ENCODE measurements around the gene NACAD.

Gene NACAD

DNA sequence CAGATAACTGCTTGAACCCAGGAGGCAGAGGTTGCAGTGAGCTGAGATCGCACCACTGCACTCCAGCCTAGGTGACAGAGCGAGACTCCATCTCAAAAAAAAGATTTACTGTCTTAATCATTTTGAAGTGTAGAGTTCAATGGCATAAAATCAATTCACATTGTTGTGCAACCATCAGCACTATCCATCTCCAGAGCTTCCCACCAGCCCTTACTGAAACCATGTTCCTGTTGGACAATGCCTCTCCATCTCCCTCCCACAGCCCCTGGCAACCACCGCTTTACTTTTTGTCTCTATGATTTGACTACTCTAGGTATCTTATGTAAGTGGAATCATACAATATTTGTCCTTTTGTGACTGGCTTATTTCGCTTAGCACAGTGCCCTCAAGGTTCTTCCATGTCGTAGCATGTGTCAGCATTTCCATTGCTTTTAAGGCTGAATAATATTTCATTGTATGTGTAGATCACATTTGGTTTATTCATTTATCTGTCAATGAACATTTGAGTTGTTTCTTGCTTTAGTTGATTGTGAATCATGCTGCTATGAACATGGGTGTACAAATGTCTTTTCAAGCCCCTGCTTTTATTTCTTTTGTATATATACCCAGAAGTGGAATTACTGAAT is 33.1 kb downstream of the NACAD start:
- no peak overlapping the region for H3K27ac ChIP-seq
- TF ChIP-seq ZFX (IDR thresholded peaks at IDR 0.05), result no peak
- TF ChIP-seq, protein P1, sequence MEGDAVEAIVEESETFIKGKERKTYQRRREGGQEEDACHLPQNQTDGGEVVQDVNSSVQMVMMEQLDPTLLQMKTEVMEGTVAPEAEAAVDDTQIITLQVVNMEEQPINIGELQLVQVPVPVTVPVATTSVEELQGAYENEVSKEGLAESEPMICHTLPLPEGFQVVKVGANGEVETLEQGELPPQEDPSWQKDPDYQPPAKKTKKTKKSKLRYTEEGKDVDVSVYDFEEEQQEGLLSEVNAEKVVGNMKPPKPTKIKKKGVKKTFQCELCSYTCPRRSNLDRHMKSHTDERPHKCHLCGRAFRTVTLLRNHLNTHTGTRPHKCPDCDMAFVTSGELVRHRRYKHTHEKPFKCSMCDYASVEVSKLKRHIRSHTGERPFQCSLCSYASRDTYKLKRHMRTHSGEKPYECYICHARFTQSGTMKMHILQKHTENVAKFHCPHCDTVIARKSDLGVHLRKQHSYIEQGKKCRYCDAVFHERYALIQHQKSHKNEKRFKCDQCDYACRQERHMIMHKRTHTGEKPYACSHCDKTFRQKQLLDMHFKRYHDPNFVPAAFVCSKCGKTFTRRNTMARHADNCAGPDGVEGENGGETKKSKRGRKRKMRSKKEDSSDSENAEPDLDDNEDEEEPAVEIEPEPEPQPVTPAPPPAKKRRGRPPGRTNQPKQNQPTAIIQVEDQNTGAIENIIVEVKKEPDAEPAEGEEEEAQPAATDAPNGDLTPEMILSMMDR (conservative IDR thresholded peaks at IDR 0.05), result no peak

DNA sequence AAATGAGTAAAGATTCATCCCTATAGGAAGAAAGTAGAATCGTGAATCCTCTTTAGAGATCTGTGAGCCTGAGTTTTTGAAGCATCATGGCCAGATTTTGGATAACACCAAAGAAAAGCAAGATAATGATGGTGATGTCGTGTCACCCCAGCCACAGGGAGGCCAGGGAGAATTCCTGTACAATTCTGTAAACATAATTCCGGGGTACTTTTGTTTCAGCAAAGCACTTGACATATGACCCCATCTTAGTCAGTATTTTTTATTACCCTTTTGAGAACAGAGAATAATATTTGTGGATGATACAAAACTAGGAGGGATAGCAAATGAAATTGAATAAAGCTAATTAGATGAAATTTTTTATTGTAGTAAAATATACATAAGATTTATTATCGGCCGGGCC is 33.8 kb downstream of the NACAD start:
- no peak overlapping the region for H3K27ac ChIP-seq
- TF ChIP-seq, protein P1 (conservative IDR thresholded peaks at IDR 0.05), result no peak
- no peak for TF ChIP-seq ZFX (IDR thresholded peaks at IDR 0.05)

DNA sequence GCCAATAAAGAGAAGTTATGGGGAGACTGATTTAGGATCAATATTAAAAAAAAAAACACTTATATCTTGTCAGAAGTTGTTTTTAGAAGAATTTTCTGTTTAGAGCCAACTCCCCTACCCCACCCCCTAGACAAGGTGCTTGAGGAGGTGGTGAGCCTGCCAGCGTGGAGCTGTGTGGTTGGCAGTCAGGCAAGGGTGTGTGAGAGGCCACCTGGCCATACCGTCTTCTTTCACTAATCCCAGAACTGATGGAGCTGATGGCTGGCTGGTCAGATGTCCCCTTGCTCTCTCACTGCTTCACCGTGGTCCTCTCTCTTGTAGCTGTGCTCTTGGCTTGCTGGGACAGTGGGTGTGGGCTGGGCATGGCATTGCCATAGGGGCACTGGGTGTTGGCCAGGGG is 34.3 kb downstream of the NACAD start:
- H3K27ac ChIP-seq, result no peak overlapping the region
- no peak for TF ChIP-seq ZFX (IDR thresholded peaks at IDR 0.05)
- TF ChIP-seq, protein P1 (conservative IDR thresholded peaks at IDR 0.05), result no peak

DNA sequence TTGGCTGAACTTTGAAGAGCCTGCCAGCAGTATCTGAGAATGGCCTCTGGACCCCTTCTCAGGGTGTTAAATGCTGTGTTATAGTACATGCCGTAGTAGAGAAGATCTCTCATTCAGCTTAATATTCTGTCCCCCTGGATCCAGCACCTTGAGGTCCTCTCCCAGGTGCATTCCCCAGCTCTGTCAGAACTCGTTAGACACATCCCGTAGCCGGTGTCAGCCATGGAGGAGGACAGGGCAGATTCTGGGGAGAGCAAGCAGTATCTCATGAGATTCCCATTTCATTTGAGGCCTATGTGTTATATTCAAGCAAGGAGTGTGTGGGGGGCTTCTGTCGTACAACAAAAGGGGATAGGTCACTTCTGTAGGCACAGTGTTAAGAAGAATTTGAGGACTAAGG is 34.8 kb downstream of the NACAD start:
- no peak overlapping the region for H3K27ac ChIP-seq
- TF ChIP-seq ZFX (IDR thresholded peaks at IDR 0.05), result no peak
- TF ChIP-seq, protein P1 (conservative IDR thresholded peaks at IDR 0.05), result no peak

DNA sequence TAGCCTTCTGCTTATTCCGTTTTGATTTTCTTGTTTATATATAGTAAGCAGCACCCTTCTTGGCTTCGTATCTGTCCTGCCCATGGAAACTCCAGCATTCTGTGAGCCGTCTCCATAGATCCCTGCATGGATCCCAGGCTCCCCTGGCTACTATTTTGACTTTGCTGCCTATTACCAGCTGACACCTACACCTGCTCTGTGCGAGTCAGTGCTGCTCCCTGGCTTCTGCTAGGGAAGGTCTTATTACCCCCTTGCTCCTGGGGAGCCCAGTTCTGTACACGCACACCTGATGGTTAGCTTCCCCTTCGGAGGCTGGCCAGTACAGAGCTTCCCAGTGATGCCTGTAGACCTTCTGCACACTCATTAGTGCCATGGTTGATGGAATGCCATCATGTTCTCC is 35.4 kb downstream of the NACAD start:
- H3K27ac ChIP-seq, result no peak overlapping the region
- TF ChIP-seq, protein P1 (conservative IDR thresholded peaks at IDR 0.05), result no peak
- no peak for TF ChIP-seq ZFX (IDR thresholded peaks at IDR 0.05)

DNA sequence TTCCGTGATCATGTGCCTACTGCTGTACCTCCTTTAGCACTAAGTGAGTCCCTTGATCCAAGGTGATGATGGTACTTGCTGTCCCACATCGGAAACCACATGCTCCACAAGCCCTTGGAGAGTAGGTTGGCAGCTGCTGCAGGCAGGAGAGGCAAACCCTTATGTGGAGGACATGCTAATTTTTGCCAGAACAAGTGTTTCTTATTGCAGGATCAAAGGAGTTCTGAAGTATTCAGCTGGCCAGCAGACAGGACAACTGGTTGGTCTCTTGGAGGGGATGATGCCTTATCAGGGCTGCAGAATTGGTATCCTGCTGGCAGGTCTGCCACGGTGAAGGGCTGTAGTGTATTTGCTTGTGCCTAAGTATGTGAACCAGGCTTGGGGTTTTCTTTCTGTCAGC is 36.8 kb downstream of the NACAD start:
- H3K27ac ChIP-seq, result no peak overlapping the region
- no peak for TF ChIP-seq ZFX (IDR thresholded peaks at IDR 0.05)
- TF ChIP-seq, protein P1 (conservative IDR thresholded peaks at IDR 0.05), result no peak

DNA sequence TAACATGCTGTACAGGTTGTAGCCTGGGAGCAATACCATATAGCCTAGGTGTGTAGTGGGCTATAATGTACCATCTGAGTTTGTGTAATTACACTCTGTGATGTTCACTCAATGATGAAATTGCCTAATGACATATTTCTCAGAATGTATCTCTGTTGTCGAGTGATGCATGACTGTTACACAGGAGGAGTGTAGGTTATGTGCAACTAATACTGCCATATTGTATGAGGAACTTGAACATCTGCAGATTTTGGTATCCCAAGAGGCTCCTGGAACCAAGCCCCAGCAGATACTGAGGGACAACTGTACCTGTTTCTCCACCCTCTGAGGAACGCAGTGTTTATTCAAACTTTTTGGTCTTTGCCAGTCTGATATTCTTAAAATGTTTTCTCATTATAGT is 38.6 kb downstream of the NACAD start:
- H3K27ac ChIP-seq, result no peak overlapping the region
- TF ChIP-seq, protein P1 (conservative IDR thresholded peaks at IDR 0.05), result no peak
- no peak for TF ChIP-seq ZFX (IDR thresholded peaks at IDR 0.05)
